GM23248 (cell line): ENCODE results near the gene BRI3BP.

Experiments used
- EZH2 ChIP-seq: fragments of 200-600 bp; sonication (generic); IDR thresholded peaks from 2 replicates; pipeline ENCODE4 v1.6.1; 2018; ENCODE audit warnings: antibody characterized with exemption, mild to moderate bottlenecking; ENCODE audit not compliant: insufficient read depth, poor library complexity, severe bottlenecking
- EZH2phosphoT487 ChIP-seq: fragments of 200-600 bp; sonication (generic); IDR thresholded peaks from 2 replicates; pipeline ENCODE4 v1.6.1; 2018; ENCODE audit warnings: antibody characterized with exemption, moderate library complexity, mild to moderate bottlenecking, low read depth; ENCODE audit not compliant: insufficient read depth

DNA sequence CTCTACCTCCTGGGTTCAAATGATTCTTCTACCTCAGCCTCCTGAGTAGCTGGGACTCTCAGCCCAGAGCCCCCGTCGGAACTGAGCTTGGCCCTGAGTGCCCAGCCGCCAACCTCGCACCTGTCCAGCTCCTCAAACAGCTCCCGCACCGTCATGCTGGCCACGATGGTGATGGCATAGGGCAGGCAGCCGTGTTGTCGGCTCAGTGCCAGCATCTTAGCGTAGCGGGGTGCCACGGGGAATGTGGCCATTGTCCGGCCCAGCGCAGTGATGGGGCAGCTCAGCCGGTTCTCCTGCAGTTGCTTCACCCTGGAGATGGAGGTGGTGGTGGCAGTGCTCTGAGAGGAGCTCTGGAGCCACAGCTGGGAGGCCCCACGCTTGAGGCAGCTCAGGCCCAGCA, 36.9 kb upstream of the BRI3BP start:
- no peak for TF ChIP-seq EZH2
- TF ChIP-seq EZH2phosphoT487: no peak
